Stimulated activated CD4-positive, alpha-beta T cell treated with anti-CD3 and anti-CD28 coated beads, Interleukin-15, amount 100 ng/mL, for 24 hours (primary cell): ENCODE measurements around the gene RGS9BP.
"Not testable (repeated sequence)": the region's sequence is repeated elsewhere in the genome, so short reads cannot be mapped to it uniquely, and the experiment has no call there.

Source experiments
- DNase-seq: peaks from one replicate; pipeline ENCODE4 v3.0.0-alpha.2; 2020

RGS9BP gene

GRCh38 chr19:32700129-32700528 lies 24.5 kb downstream of the RGS9BP start:
- not testable (repeated sequence) for DNase-seq

- DNase-seq = no peak
Measured at GRCh38 chr19:32702010-32702409, 26.4 kb downstream of the RGS9BP start.

- DNase-seq = not testable (repeated sequence)
Measured at GRCh38 chr19:32704006-32704405, 28.4 kb downstream of the RGS9BP start.

GRCh38 chr19:32708457-32708856 lies 32.8 kb downstream of the RGS9BP start:
- DNase-seq = peak; percentile 48

GRCh38 chr19:32709032-32709431 lies 33.4 kb downstream of the RGS9BP start:
- no peak for DNase-seq

- DNase-seq = no peak
Measured at GRCh38 chr19:32711747-32712146, 36.1 kb downstream of the RGS9BP start.

- DNase-seq = not testable (repeated sequence)
Measured at GRCh38 chr19:32716203-32716602, 40.6 kb downstream of the RGS9BP start.

GRCh38 chr19:32717496-32717895 lies 41.8 kb downstream of the RGS9BP start:
- DNase-seq = no peak

GRCh38 chr19:32718286-32718685 lies 42.6 kb downstream of the RGS9BP start:
- no peak for DNase-seq

- peak; percentile 17 for DNase-seq
Measured at GRCh38 chr19:32719611-32720059, 44.0 kb downstream of the RGS9BP start, which contains the start of gene TDRD12. TSS of gene TDRD12 (plus strand) at chr19:32719767. CDS start at chr19:32720073, 306 bp downstream.

GRCh38 chr19:32720216-32720935 lies 44.7 kb downstream of the RGS9BP start:
- DNase-seq = no peak

- no peak for DNase-seq
Measured at GRCh38 chr19:32720936-32721250, 45.2 kb downstream of the RGS9BP start.
